SKM-1 treated with dmso at 0.1 percent for 144 hours (cell line): Measurements from ENCODE around the gene SPNS3.
A peak's percentile ranks its signal among the peaks of the same experiment; 100 is the strongest.

Experiments used
- DNase-seq: peaks from one replicate; lab custom pipeline; 2025; ENCODE audit not compliant: unreplicated experiment; lab: John Stamatoyannopoulos, UW

The SPNS3 gene

GRCh38 chr17:4426499-4427208 is 7.1 kb upstream of the SPNS3 start:
- DNase-seq, result no peak

GRCh38 chr17:4427505-4427904 is 6.2 kb upstream of the SPNS3 start:
- DNase-seq, result no peak

DNA sequence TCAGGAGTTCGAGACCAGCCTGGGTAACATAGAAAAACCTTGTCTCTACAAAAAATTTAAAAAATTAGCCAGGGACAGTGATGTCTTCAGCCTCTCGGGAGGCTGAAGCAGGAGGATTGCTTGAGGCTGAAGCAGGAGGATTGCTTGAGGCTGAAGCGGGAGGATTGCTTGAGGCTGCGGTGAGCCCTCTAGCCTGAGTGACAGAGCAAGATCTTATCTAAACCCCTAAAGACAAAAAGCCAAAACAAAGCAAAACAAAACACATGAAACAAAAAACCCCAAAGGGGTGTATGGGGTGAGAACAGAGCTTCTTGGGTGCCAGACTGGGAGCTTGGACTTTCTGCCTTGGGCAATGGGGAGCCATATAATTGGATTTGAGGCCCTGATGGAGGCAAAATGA is 2.6 kb downstream of the SPNS3 start:
- no peak for DNase-seq

DNA sequence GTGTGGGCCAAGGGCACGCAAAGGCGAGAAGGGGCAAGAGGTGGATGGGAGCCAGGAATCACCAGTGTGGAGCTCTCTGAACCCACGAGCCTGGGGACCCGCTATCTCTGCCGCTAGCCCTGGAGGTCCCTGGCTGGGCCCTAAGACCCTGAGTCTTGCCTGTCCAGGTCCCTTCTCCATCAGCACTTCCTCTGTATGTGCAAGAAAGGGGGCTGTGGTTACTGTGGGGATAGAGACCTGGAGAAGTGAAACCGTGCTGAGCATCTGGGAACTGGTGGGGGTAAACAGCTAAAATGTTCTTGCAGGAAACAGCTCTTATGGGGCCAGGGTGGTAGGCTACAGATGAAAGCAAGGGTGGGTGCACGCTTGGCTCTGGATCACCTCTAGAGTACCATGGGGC is 3.1 kb downstream of the SPNS3 start:
- peak; percentile 9 for DNase-seq

- no peak for DNase-seq
Observed at GRCh38 chr17:4438162-4438944, 4.6 kb downstream of the SPNS3 start.

DNA sequence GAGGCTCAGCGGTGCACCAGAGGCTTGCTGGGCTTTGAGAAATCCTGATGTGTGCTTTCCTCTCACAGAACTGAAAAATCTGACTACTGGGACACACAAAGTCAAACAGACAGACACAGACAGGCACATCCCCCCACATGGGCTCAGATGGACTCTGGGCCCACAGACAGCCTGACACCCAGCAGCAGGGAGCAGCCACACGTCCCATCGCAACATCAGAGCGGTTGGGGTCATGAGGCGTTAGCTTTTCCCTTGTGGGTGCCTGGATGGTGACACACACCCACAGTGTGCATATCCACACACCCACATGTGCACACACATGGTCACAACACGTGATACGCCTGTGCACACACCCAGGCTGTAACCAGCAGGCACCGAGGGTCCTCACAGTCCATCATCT is 6.3 kb downstream of the SPNS3 start:
- no peak for DNase-seq

DNA sequence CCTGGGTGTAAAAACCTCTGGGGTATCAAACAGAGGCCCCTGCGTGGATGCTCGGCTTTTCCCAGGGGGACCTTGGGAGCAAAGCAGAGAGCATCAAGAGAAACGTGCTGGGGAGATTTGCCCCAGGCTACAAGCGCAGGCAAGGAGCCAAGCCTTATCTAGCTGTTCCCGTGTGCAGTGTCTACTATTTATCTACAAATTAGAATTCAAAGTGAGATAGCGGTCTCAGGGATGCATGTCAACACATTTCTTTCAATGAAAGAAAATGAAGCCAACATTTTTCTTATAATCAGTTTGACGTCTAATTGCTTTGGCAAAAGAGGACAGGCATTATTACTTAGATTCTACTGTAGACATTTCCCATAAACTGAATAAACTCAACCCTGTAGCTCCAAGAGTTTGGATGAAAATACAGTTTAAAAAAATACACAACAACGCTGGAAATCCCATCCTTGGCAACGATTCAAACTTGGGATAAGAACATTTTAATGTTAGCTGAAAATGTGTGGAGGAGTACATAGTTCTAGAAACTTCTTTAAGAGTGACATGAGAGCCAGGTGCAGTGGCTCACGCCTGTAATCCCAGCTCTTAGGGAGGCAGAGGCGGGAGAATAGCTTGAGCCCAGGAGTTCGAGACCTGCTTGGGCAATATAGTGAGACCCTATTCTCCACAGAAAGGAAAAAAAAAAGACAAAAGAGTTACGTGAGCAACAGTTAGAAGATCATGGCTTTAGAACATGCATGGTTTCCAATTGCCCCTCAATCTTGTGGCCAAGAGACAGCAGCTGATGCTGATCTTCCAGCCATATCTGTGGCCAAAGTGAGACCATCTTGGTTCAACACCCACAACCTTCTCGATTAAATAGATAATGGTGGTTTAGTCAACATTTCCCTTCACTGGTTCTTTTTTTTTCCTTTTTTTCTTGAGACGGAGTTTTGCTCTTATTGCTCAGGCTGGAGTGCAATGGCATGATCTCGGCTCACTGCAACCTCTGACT is 7.2 kb downstream of the SPNS3 start:
- DNase-seq, result no peak

- no peak for DNase-seq
Observed at GRCh38 chr17:4442582-4442981, 8.8 kb downstream of the SPNS3 start.

DNA sequence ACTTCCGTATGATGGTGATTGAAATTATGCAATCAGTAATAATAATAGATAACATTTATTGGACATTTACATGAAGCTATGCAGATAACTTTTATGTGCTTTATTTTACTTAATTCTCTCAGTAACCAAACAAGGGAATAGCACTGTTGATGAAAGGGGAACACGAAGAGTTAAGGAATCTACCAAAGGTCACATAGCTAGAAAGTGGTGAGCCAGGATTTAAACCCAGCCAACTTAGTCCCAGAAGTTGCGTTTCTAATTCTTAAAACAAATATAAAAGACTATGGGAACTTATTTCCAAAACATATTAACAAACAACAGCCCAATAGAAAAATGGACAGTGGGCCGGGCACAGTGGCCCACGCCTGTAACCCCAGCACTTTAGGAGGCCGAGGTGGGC is 9.7 kb downstream of the SPNS3 start:
- DNase-seq, result no peak

GRCh38 chr17:4444782-4445473 is 11.2 kb downstream of the SPNS3 start:
- no peak for DNase-seq

- DNase-seq, result no peak
Observed at GRCh38 chr17:4445731-4446130, 12.0 kb downstream of the SPNS3 start.

DNA sequence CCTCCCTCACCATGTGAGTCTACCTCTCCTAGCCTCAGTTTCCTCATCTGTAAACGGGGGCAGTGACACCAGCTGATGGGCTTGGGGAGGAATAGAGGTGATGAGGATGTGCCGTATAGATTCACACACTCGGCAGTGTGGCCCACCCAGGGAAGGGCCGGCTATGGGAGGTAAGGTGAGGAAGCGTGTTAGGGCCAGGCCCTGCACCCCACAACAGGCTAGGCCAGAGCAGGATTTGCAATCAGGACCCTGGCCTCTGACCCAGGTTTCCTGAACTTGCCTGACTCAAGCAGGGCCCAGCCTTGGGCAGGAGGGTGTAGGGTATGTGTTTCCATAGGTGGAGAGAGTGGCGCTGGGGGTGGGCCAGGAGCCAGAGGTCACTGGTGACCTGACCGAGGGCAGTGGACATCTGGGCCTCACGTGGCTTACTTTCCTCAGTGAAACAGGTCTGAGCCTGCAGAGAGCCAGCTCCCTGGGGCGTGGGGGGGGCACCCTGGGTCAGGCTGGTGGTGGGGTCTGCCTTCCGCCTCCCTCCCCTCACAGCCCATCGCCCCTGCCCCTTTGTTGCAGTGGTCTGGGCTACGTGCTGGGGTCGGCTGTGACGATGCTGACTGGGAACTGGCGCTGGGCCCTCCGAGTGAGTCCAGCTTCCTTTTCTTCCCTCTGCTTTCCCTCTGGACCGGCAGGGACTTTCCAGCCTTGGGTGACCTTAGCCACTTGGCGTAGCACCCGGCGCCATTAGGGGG is 12.8 kb downstream of the SPNS3 start:
- DNase-seq, result no peak

GRCh38 chr17:4448197-4448980 is 14.6 kb downstream of the SPNS3 start:
- no peak for DNase-seq

GRCh38 chr17:4449736-4450135 is 16.0 kb downstream of the SPNS3 start:
- DNase-seq, result no peak

DNA sequence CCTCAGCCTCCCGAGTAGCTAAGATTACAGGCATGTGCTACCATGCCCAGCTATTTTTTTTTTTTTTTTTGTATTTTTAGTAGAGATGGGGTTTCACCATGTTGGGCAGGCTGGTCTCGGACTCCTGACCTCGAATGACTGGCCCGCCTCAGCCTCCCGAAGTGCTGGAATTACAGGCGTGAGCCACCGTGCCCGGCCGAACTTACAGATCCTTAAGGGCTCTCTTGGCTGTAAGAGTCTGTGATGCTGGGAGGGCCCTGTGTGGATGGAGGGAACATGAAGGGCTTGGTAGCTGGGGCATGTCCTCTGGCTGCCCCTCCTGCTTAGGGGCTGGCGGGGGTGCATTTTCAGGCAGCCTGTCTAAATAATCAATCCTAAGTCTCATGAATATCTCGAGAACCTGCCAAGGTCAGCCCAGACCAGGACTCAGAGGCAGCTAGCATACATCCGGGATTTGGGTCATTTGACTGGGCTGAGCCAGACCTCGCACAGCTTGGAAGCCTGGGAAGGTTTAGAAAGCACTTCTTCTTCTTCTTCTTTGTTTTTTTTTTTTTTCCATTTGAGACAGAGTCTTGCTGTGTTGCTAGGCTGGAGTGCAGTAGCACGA is 17.1 kb downstream of the SPNS3 start:
- DNase-seq, result no peak

GRCh38 chr17:4453812-4454591 is 20.3 kb downstream of the SPNS3 start:
- DNase-seq, result no peak

GRCh38 chr17:4460661-4461060 is 26.9 kb downstream of the SPNS3 start:
- DNase-seq, result no peak

- DNase-seq, result no peak
Observed at GRCh38 chr17:4463818-4464476, 30.2 kb downstream of the SPNS3 start.
